Neuronal stem cell (in vitro differentiated cells): Measurements from ENCODE around the gene SPAG16.

ENCODE experiments used
- DNase-seq: peaks from one replicate; pipeline ENCODE4 v3.0.0-alpha.2; 2013; ENCODE audit warnings: low spot score
- H2AFZ ChIP-seq: one replicate; pipeline ENCODE4 v1.6.1; 2013; ENCODE audit warnings: mild to moderate bottlenecking, low read length, inconsistent platforms
- H2AK5ac ChIP-seq: 2 replicates; pipeline ENCODE4 v1.6.1; 2013; ENCODE audit warnings: low read depth, mild to moderate bottlenecking, inconsistent platforms, low read length, moderate library complexity, mixed read lengths
- H2BK120ac ChIP-seq: 2 replicates; pipeline ENCODE4 v1.6.1; 2013; ENCODE audit warnings: low read depth, mild to moderate bottlenecking, inconsistent platforms, low read length, moderate library complexity, mixed read lengths
- H2BK12ac ChIP-seq: one replicate; pipeline ENCODE4 v1.6.1; 2013; ENCODE audit warnings: low read length, inconsistent platforms
- H2BK15ac ChIP-seq: 2 replicates; pipeline ENCODE4 v1.6.1; 2013; ENCODE audit warnings: mild to moderate bottlenecking, low read length, inconsistent platforms, mixed read lengths
- H2BK5ac ChIP-seq: one replicate; pipeline ENCODE4 v1.6.1; 2013; ENCODE audit warnings: inconsistent platforms, mild to moderate bottlenecking, low read length, moderate library complexity
- H3K14ac ChIP-seq: one replicate; pipeline ENCODE4 v1.6.1; 2013; ENCODE audit warnings: low read length, inconsistent platforms
- H3K18ac ChIP-seq: 2 replicates; pipeline ENCODE4 v1.6.1; 2013; ENCODE audit warnings: low read length, inconsistent platforms
- H3K23ac ChIP-seq: 2 replicates; pipeline ENCODE4 v1.6.1; 2013; ENCODE audit warnings: low read depth, mild to moderate bottlenecking, mixed read lengths, low read length, inconsistent platforms; ENCODE audit not compliant: poor library complexity
- H3K27ac ChIP-seq: replicated peaks from 3 replicates; pipeline ENCODE4 v1.5.1; 2013; ENCODE audit warnings: low read length, inconsistent platforms
- H3K27me3 ChIP-seq, 3 experiments: 2 replicates each; pipeline ENCODE4 v1.6.1; 2013; ENCODE audit warnings: low read length in 3 of 3, mild to moderate bottlenecking in 2 of 3, inconsistent platforms in 1 of 3, low read depth in 1 of 3, mixed read lengths in 1 of 3, moderate library complexity in 1 of 3; ENCODE audit not compliant: control insufficient read depth in 3 of 3, insufficient read depth in 3 of 3
- H3K36me3 ChIP-seq, 2 donors: replicated peaks in 1 of 2; 2 replicates each; pipeline ENCODE4 v1.6.1; 2013; ENCODE audit warnings: low read length in 2 of 2; ENCODE audit not compliant: control insufficient read depth in 2 of 2, insufficient read depth in 2 of 2
- H3K4ac ChIP-seq: 2 replicates; pipeline ENCODE4 v1.6.1; 2013; ENCODE audit warnings: inconsistent platforms, mild to moderate bottlenecking, low read length, moderate library complexity
- H3K4me1 ChIP-seq, 2 donors: 1 replicate in 1 of 2; 2 replicates in 1 of 2; pipeline ENCODE4 v1.6.1; 2013; ENCODE audit warnings: low read length in 2 of 2, low read depth in 1 of 2; ENCODE audit not compliant: control insufficient read depth in 2 of 2, insufficient read depth in 1 of 2
- H3K4me2 ChIP-seq: one replicate; pipeline ENCODE4 v1.6.1; 2013; ENCODE audit warnings: mild to moderate bottlenecking, low read length, inconsistent platforms; ENCODE audit not compliant: insufficient read depth, poor library complexity, severe bottlenecking
- H3K4me3 ChIP-seq, 2 donors: 2 replicates each; pipeline ENCODE4 v1.5.1; 2013; ENCODE audit warnings: low read length in 2 of 2, mild to moderate bottlenecking in 2 of 2, inconsistent platforms in 1 of 2, moderate library complexity in 1 of 2
- H3K79me1 ChIP-seq: one replicate; pipeline ENCODE4 v1.6.1; 2013; ENCODE audit warnings: low read depth, mild to moderate bottlenecking, inconsistent platforms, low read length, moderate library complexity
- H3K9ac ChIP-seq: one replicate; pipeline ENCODE4 v1.6.1; 2013; ENCODE audit warnings: mild to moderate bottlenecking, low read depth, low read length, inconsistent platforms; ENCODE audit not compliant: poor library complexity
- H3K9me3 ChIP-seq, 2 donors: replicated peaks in 1 of 2; 2 replicates each; pipeline versions ENCODE3 to v1.6.1; 2013; ENCODE audit warnings: low read length in 2 of 2, mild to moderate bottlenecking in 2 of 2, inconsistent platforms in 1 of 2, low read depth in 1 of 2, mixed read lengths in 1 of 2, moderate library complexity in 1 of 2; ENCODE audit not compliant: control insufficient read depth in 2 of 2, insufficient read depth in 1 of 2
- H4K8ac ChIP-seq: one replicate; pipeline ENCODE4 v1.6.1; 2013; ENCODE audit warnings: low read depth, mild to moderate bottlenecking, inconsistent platforms, low read length, moderate library complexity
- H4K91ac ChIP-seq: one replicate; pipeline ENCODE4 v1.6.1; 2013; ENCODE audit warnings: low read length, low read depth, mild to moderate bottlenecking, inconsistent platforms; ENCODE audit not compliant: poor library complexity
- WGBS, 2 donors: extraction: QIAGEN DNeasy Blood & Tissue Kit; methylation state at CpG; one replicate each; pipeline ENCODE4 v1.1.7; 2013; ENCODE audit warnings: missing lambda C conversion rate in 2 of 2, mixed read lengths in 1 of 2; ENCODE audit not compliant: insufficient read length in 2 of 2, insufficient replicate concordance in 1 of 2; ENCODE audit errors: extremely low coverage in 2 of 2; 5-methylcytosine and 5-hydroxymethylcytosine counted together

SPAG16 gene

DNA sequence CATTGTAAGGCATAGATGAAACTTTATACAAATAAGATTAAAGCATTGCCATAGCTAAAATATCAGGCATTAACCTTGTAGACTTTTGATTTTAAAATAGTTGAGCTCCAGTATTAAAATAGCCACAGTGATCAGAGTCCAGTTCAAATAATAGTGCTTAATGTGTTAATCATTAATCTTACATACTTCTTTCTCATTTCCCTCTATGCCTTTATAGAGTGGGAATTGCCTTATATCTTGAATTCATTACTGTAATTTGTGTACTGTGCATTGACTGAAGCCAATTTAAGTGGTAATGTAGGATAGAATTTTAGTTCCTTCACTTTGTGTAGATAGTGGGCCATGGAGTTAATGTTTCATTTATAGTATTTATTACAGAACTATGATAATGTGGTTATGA is 577.4 kb downstream of the SPAG16 start:
- Histone ChIP-seq H3K27me3 (no peaks in the 10 kb centered on the region), H2BK120ac (no peak overlapping the region), H3K23ac (no peak overlapping the region), H3K4me1 (peaks cover 1 to 17% of the 10 kb centered on the region in 2 donors), H3K9me3 (peaks cover 2 to 11% of the 10 kb centered on the region in 2 donors), H3K36me3 (no peaks in the 10 kb centered on the region), H3K4me2 (no peak overlapping the region), H2AFZ (no peak overlapping the region), H4K91ac (no peak overlapping the region), H3K4ac (no peak overlapping the region), H3K9ac (no peak overlapping the region), H2BK5ac (no peak overlapping the region), H3K27ac (no peak overlapping the region), H3K18ac (no peak overlapping the region), H2BK12ac (no peak overlapping the region), H3K79me1 (no peaks in the 10 kb centered on the region), H4K8ac (no peak overlapping the region), H2AK5ac (no peak overlapping the region), H3K4me3 (no peak overlapping the region), H2BK15ac (no peak overlapping the region), H3K14ac (no peak overlapping the region)
- DNase-seq, result no peak

DNA sequence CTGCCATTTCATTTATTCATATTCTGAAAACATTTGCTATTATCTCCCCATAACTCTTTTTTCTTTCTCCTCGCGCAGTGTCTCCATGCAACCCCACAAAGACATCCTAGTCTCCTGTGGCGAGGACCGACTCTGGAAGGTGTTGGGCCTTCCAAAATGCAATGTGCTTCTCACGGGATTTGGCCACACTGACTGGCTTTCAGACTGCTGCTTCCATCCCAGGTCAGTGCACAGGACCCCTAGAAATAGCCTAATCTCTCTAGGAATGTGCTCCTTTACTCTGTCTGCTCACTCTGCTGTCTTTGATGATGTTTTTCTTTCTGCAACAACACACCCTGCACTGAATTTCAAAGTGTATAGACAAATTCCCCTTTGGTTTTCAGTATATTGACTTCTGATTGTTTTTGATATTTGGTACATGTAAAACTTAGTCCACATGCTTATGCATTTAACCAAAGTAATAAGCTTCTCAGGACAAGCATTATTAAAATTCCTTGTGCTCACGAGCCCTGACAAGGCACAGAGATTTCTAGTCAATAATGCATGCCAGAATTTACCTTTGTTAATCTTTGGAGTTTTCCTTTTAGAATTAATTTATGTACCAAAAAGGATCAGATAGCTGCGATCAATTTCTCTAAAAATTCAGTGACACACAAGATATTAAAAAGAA is 578.3 kb downstream of the SPAG16 start:
- Histone ChIP-seq H3K27me3 (no peaks in the 10 kb centered on the region), H4K91ac (no peak overlapping the region), H3K36me3 (no peaks in the 10 kb centered on the region), H2BK120ac (no peak overlapping the region), H3K4me3 (no peak overlapping the region), H2BK15ac (no peak overlapping the region), H2BK5ac (no peak overlapping the region), H3K4ac (no peak overlapping the region), H3K4me2 (no peak overlapping the region), H3K9ac (no peak overlapping the region), H3K4me1 (peaks cover 1 to 17% of the 10 kb centered on the region in 2 donors), H2AFZ (peak overlapping the region; percentile 73), H3K14ac (no peak overlapping the region), H3K18ac (no peak overlapping the region), H2BK12ac (no peak overlapping the region), H3K27ac (peak overlapping the region; percentile 94), H3K23ac (no peak overlapping the region), H3K9me3 (peaks cover 2 to 11% of the 10 kb centered on the region in 2 donors), H4K8ac (no peak overlapping the region), H3K79me1 (no peaks in the 10 kb centered on the region), H2AK5ac (no peak overlapping the region)
- no CpG with 5 or more reads among the region's 7 CpGs for WGBS, 2 donors
- peak; percentile 66 for DNase-seq

DNA sequence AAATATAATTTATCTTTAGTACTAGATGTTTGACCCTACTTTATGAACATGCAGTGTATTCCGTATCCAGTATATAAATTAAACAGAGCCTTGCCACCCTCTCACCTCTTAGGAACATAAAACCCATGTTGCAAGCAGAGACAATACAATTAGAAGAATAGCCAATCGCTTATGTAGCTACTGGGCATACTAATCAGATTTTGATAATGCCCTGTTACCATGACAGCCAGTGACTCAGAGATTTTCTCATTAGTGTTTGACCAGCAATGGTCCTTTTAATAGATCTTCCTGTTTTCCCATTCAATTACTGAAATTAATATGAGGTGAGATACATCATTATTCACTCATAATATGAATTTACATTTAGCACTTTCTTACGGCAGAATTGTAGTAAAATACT is 579.3 kb downstream of the SPAG16 start:
- Histone ChIP-seq H2AFZ (no peak overlapping the region), H4K91ac (no peak overlapping the region), H2AK5ac (no peak overlapping the region), H4K8ac (no peak overlapping the region), H2BK15ac (no peak overlapping the region), H2BK120ac (no peak overlapping the region), H3K9me3 (peaks cover 2 to 11% of the 10 kb centered on the region in 2 donors), H3K18ac (no peak overlapping the region), H3K4me3 (no peak overlapping the region), H2BK5ac (no peak overlapping the region), H2BK12ac (no peak overlapping the region), H3K23ac (no peak overlapping the region), H3K4ac (no peak overlapping the region), H3K27me3 (no peaks in the 10 kb centered on the region), H3K14ac (no peak overlapping the region), H3K9ac (no peak overlapping the region), H3K36me3 (no peaks in the 10 kb centered on the region), H3K27ac (no peak overlapping the region), H3K4me1 (peaks cover 1 to 17% of the 10 kb centered on the region in 2 donors), H3K4me2 (no peak overlapping the region), H3K79me1 (no peaks in the 10 kb centered on the region)
- peak; percentile 8 for DNase-seq
- no CpG with 5 or more reads among the region's 3 CpGs for WGBS, 2 donors

DNA sequence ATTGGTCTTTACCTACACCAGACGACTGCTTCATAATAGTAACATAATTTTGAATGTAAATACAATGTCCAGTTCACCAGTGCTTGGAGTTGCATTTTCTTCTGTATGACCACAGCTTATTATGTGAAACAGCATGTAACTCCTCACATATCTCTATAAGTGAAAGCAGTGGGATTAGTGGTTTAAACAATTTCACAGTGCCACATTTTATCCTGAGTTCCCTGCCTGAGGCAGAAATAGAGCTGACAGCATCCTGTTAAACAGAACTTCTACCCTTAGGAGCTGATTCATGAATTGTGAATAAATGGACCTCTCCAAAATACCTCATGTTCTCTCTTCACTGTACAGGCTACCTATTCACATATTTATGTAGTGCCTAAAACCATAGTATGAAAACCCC is 584.3 kb downstream of the SPAG16 start:
- no peak for DNase-seq
- no peak overlapping the region for H3K23ac ChIP-seq
- H4K8ac ChIP-seq, result no peak overlapping the region
- no peak overlapping the region for H3K27ac ChIP-seq
- no peak overlapping the region for H3K9ac ChIP-seq
- no peaks in the 10 kb centered on the region for H3K27me3 ChIP-seq
- H2AK5ac ChIP-seq, result no peak overlapping the region
- no peak overlapping the region for H2BK12ac ChIP-seq
- no peak overlapping the region for H3K4me3 ChIP-seq
- H4K91ac ChIP-seq, result no peak overlapping the region
- H2BK15ac ChIP-seq, result no peak overlapping the region
- H3K9me3 ChIP-seq, result peaks cover 2 to 11% of the 10 kb centered on the region in 2 donors
- H3K14ac ChIP-seq, result no peak overlapping the region
- no peak overlapping the region for H3K18ac ChIP-seq
- peaks cover 0 to 3% of the 10 kb centered on the region in 2 donors for H3K4me1 ChIP-seq
- H2BK5ac ChIP-seq, result no peak overlapping the region
- H3K4me2 ChIP-seq, result no peak overlapping the region
- H2BK120ac ChIP-seq, result no peak overlapping the region
- no peak overlapping the region for H2AFZ ChIP-seq
- no CpG with 5 or more reads among the region's 1 CpG for WGBS, 2 donors
- H3K36me3 ChIP-seq, result no peaks in the 10 kb centered on the region
- no peak overlapping the region for H3K4ac ChIP-seq
- H3K79me1 ChIP-seq, result no peaks in the 10 kb centered on the region
